ENCODE data around the gene ZNF771.

ZNF771 gene

DNA sequence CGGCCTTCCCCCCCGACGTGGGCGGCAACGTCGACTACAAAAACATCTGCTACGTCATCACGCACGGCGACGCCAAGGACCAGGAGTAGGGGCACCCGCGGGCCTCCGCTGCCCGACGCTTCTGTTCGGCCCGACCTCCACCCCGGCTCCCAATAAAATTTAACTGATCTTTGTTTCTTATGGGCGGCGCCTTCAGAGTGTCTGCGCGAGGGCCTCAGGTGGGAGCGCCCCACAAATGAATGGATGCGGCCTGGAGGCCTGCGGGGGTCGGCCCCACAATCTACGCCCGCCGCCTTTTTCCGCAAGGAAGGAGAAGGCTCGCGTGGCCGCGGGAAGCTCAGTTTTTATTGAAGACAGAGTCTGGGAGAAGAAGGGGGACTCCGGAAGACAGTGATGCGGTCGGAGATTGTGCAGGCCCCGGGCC lies 29.6 kb upstream of the ZNF771 start:
- TF ChIP-seq, protein P1, sequence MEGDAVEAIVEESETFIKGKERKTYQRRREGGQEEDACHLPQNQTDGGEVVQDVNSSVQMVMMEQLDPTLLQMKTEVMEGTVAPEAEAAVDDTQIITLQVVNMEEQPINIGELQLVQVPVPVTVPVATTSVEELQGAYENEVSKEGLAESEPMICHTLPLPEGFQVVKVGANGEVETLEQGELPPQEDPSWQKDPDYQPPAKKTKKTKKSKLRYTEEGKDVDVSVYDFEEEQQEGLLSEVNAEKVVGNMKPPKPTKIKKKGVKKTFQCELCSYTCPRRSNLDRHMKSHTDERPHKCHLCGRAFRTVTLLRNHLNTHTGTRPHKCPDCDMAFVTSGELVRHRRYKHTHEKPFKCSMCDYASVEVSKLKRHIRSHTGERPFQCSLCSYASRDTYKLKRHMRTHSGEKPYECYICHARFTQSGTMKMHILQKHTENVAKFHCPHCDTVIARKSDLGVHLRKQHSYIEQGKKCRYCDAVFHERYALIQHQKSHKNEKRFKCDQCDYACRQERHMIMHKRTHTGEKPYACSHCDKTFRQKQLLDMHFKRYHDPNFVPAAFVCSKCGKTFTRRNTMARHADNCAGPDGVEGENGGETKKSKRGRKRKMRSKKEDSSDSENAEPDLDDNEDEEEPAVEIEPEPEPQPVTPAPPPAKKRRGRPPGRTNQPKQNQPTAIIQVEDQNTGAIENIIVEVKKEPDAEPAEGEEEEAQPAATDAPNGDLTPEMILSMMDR (IDR thresholded peaks at IDR 0.05) = no peak

DNA sequence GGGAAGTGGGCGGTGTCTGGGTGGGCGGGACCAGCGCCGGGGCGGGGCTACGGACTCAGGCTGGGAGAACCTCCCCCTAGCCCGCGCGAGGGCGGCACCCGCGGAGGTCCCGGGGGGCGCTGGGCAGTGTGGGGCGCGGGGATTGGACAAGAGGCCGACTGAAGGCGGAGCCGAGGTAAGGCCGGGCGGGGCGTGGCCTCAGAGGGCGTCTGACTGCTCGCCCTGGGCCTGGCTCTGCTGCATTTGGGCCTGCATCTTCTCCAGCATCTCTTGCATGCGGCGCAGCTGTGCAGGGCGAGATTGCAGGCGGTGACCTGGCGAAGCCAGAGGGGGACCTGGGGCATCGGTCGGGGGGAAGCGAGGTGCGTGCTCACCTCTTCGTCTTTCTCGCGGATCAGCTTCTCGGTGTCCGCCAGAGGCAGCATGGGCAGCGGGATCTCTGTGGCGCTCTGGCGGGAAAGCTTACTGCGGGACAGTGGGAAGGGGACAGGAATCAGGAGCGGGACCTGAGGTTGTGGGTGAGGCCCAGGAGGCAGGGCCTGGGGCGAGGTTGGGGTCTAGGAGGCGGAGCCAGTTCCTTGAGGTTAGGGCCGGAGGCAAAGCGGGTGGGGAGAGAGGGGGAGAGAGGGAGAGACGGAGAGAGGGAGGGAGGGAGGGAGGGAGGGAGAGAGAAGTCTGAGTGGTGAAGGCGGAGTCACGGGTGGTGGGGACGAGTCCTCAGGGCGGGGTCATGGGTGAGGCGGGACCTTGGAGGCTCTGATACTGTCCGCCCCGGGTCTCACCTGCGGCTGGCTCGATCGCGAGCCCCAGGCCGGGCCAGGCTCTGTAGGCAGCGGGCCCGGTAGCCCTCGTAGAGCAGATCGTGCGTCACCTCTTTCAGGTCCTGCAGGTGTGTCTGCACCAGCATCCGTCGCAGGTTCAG lies 28.9 kb upstream of the ZNF771 start:
- TF ChIP-seq, protein P1 (IDR thresholded peaks at IDR 0.05) = no peak

DNA sequence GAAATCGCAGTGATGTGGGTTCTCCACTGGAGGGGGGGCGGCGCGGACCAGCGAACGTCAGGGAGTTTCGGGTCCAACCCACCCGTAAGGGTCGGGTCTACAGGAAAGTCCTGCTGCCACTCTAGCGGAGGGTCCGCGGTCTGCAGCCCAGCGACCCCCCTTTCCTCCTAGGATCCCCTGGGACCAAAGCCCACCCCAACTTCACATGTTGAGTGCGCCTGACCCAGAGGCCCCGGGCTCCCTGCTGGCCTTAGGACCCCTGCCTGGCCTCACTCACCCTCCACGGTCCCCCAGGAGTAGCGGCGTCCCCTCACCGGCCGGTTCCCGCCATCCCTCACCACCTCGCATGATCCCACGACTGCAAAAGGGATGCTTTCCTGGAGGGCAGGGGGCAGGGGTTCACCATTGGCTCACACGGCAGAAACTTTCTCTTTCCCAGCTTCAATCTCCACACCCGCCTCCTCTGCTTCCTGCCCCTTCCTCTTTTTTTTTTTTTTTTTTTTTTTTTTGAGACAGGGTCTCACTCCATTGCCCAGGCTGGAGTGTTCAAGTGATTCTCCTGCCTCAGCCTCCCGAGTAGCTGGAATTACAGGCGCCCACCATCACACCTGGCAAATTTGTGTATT lies 28.1 kb upstream of the ZNF771 start:
- TF ChIP-seq, protein P1 (IDR thresholded peaks at IDR 0.05) = no peak

DNA sequence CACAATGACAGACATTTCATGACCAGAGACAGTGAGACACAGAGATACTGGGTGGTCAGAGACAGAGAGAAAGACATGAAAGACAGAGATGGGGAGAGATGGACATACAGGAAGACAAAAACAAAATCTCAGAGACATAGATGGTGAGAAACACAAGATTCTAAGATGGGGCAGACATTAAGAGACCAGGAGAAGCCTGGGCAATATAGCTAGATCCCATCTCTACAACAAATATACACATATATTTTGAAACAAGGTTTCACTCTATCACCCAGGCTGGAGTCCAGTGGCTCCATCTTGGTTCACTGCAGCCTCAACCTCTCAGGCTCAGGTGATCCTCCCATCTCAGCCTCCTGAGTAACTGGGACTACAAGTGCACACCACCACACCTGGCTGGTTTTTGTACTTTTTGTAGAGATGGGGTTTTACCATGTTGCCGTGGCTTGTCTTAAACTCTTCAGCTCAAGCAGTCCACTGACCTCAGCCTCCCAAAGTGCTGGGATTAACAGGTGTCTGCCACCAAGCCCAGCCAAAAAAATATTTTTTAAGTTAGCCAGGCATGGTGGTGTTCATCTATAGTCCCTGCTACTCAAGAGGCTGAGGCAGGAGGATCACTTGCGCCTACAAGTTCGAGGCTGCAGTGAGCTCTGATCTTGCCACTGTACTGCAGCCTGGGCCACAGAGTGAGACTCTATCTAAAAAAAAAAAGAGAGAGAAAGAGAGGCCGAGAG lies 27.2 kb upstream of the ZNF771 start:
- TF ChIP-seq, protein P1 (IDR thresholded peaks at IDR 0.05) = no peak

DNA sequence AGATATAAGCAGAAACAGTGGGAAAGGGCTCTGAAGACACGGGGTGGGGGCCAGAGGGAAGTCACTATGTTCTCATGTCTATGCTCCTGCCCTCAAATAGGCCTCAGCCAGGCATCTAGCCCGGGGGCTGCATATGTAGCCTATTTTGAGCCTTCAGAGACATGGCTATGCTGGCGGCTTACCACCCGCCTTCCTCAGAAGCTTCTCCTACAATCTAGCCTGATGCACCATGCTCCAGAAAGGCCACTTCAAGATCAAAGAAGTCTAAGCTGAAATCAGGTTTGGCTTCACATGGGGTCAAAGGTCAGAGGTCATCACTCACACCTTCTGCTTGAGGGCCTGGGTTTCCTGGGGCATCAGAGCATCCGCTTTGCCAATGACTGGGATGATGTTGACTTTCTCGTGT lies 26.6 kb upstream of the ZNF771 start:
- TF ChIP-seq, protein P1 (IDR thresholded peaks at IDR 0.05) = no peak

DNA sequence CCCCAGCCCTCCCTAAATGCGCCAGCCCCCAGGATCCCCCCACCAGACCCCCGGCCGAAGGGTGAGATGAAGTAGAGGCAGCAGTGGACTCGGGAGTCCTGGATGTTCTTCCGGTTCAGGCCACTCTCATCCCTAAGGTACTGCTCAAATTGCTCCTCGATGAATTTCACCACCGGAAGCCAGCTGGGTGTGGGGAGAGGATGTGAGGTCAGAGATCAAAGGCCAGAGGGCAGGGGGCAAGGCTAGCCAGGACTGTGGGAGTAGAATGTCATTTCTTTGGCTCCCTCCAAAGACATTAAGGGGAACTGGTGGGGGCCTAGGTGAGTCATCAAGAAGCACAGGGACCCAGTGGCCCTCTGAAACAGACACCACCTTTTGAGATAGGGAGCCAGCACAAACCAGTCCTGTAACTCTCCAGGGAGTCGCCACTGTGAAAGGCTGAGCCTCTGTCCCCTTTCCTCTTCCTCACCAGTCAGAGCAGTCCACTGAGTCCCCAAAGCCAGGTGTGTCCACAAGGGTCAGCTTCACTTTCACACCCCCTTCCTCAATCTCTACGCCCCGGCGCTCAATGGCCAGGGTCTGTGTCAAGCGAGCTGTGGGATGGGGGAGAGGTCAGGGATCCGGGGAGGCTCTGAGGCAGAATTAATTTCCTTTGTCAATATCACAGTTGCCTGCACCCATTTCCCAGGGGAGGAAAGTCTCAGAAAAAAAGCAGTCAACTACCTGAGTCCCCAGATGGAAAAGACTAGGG lies 25.9 kb upstream of the ZNF771 start:
- TF ChIP-seq, protein P1 (IDR thresholded peaks at IDR 0.05) = no peak

All from LNCAP (cell line).